ENCODE results near the gene TDRD10. TPM values are rescaled to one million over a fixed set of nuclear protein-coding genes. Genes with fewer than 3 reads are reported as not detected.

The TDRD10 gene
- total and polyA plus RNA-seq, 2 of the 8 experiments (the other 6 are each of a cell fraction or from before 2014, with no cell fraction given), result 0.15 to 0.27 TPM

DNA sequence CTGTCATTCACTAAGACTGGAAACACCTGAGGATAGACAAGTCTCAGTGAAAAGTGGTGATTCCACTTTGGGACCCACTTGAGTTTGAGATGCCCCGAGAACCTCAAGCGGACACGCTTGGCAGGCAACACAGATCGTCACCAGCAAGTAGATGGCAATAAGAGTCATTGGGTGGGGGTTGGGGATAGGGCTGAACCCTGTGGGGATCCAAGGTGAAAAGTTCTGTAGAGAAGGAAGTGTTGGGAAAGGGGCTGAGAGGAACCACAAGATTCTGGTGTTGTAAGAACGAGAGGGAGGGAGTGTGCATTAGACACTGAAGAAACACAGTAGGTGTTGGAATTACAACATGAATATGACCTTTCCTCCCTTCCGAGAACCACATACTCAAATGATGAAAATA, 45.4 kb upstream of the TDRD10 start (continued):
- TF ChIP-seq, protein P1, sequence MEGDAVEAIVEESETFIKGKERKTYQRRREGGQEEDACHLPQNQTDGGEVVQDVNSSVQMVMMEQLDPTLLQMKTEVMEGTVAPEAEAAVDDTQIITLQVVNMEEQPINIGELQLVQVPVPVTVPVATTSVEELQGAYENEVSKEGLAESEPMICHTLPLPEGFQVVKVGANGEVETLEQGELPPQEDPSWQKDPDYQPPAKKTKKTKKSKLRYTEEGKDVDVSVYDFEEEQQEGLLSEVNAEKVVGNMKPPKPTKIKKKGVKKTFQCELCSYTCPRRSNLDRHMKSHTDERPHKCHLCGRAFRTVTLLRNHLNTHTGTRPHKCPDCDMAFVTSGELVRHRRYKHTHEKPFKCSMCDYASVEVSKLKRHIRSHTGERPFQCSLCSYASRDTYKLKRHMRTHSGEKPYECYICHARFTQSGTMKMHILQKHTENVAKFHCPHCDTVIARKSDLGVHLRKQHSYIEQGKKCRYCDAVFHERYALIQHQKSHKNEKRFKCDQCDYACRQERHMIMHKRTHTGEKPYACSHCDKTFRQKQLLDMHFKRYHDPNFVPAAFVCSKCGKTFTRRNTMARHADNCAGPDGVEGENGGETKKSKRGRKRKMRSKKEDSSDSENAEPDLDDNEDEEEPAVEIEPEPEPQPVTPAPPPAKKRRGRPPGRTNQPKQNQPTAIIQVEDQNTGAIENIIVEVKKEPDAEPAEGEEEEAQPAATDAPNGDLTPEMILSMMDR (IDR thresholded peaks at IDR 0.05; ENCODE audit: control extremely low read depth in 1 of 3, insufficient read depth in 1 of 3, low read depth in 1 of 3, low read length in 3 of 3), result no peak
- TF ChIP-seq POLR2AphosphoS5 (IDR thresholded peaks at IDR 0.05; ENCODE audit: low read depth, low read length) (no peak), CTBP2 (IDR thresholded peaks at IDR 0.05; ENCODE audit: borderline replicate concordance, insufficient read depth, insufficient read length, low read length) (no peak), KDM4A (IDR thresholded peaks at IDR 0.05; ENCODE audit: low read depth, low read length, severe bottlenecking) (no peak), TAF1 (IDR thresholded peaks at IDR 0.05; ENCODE audit: low read depth, low read length) (no peak), FOSL1 (IDR thresholded peaks at IDR 0.05; ENCODE audit: insufficient read depth, low read depth, low read length) (no peak), NRF1 (IDR thresholded peaks at IDR 0.05; ENCODE audit: low read depth, low read length) (no peak)
- TF ChIP-seq, protein P2, sequence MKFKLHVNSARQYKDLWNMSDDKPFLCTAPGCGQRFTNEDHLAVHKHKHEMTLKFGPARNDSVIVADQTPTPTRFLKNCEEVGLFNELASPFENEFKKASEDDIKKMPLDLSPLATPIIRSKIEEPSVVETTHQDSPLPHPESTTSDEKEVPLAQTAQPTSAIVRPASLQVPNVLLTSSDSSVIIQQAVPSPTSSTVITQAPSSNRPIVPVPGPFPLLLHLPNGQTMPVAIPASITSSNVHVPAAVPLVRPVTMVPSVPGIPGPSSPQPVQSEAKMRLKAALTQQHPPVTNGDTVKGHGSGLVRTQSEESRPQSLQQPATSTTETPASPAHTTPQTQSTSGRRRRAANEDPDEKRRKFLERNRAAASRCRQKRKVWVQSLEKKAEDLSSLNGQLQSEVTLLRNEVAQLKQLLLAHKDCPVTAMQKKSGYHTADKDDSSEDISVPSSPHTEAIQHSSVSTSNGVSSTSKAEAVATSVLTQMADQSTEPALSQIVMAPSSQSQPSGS (IDR thresholded peaks at IDR 0.05; ENCODE audit: low read length), result no peak

All from H1 (cell line).